HG02973 (cell line): ENCODE measurements around the gene PCDH7.

Source experiments
- ATAC-seq: cut with Tn5 transposase; IDR thresholded peaks from one replicate; pipeline ENCODE4 v1.9.1; 2021; ENCODE audit warnings: moderate library complexity; ENCODE audit not compliant: unreplicated experiment

Gene PCDH7

GRCh38 chr4:30776921-30777415, 56.8 kb downstream of the PCDH7 start:
- ATAC-seq, result no peak
